Lower leg skin (tissue), 4 donors: ENCODE data around the gene NBR1. TPM values are rescaled to one million over a fixed set of nuclear protein-coding genes. Genes with fewer than 3 reads are reported as not detected.
"Not testable (repeated sequence)": the region's sequence is repeated elsewhere in the genome, so short reads cannot be mapped to it uniquely, and the experiment has no call there.

Experiments used
- DNase-seq, 2 donors: peaks; one replicate each; pipeline ENCODE4 v3.0.0-alpha.2; 2019; ENCODE audit warnings: low spot score in 2 of 2
- H3K4me3 ChIP-seq: fragments of 200-600 bp; sonication (generic); 2 replicates; pipeline ENCODE4 v1.5.1; 2017; ENCODE audit warnings: mild to moderate bottlenecking, low read depth; ENCODE audit not compliant: poor library complexity, severe bottlenecking
- POLR2A ChIP-seq, 2 donors: fragments of 450-650 bp; IDR thresholded peaks; one replicate each; pipeline ENCODE4 v1.6.1; 2016 to 2017; ENCODE audit warnings: antibody characterized with exemption in 2 of 2, mild to moderate bottlenecking in 1 of 2, moderate library complexity in 1 of 2
- WGBS, 2 donors: methylation state at CpG; one replicate each; pipeline ENCODE4 v1.1.5; 2018; 5-methylcytosine and 5-hydroxymethylcytosine counted together
- intact Hi-C: fragments of 100-400 bp; cut with DNase I; formaldehyde crosslinking; loops from one replicate; pipeline ENCODE4 v1.15.0; 2023; ENCODE audit warnings: low total_unique reads
- total RNA-seq, 4 donors: library from RNA; depleted of rRNA; stranded (reverse); fragments of >200 nt; gene quantifications; one replicate each; pipeline ENCODE4 v1.1.0, GENCODE V29; 2016
- TF ChIP-seq, protein P1 (sequence below), 3 donors: fragments of 450-650 bp; IDR thresholded peaks; one replicate each; pipeline ENCODE4 v1.5.1; 2016; ENCODE audit warnings: antibody characterized with exemption in 3 of 3, mild to moderate bottlenecking in 3 of 3, moderate library complexity in 2 of 3

The NBR1 gene
- total RNA-seq, 4 donors from 2014 or later: 84.3 to 101 (median 91.4) TPM

DNA sequence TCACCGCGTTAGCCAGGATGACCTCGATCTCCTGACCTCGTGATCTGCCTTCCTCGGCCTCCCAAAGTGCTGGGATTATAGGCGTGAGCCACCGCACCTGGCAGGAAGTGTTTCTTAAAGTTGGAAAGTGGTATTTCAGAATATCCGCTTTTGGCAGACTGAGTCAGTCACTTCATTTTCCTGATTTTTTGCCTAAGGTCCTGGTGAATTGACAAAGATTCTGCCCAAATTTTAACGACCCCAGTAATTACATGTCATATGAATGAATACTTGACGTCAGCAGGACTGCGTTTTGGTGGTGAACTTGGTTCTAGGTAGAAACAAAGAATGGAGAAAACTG lies 41.4 kb upstream of the NBR1 start:
- H3K4me3 ChIP-seq: no peak overlapping the region
- 37 to 46% methylated on average over 11 of the region's 11 CpGs for WGBS, 2 donors

DNA sequence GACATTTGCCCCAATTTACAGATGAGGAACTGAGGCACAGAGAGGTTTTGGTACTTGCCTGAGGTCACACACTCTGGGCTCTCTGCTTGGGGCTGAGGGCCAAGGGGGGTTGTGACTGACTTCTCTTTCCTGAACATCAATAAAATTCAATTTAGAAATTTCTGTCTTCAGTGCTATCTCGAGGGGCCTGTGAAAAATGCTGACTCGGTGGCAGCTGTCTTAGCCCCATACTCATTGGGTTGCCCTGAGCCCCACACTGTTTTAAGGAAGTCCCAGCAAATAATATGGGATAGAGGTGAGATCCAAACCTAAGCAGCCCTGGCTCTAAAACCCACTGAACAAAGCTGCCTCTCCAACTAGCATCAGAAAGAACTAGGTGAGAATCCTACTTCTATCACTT lies 38.9 kb upstream of the NBR1 start:
- TF ChIP-seq, protein P1, sequence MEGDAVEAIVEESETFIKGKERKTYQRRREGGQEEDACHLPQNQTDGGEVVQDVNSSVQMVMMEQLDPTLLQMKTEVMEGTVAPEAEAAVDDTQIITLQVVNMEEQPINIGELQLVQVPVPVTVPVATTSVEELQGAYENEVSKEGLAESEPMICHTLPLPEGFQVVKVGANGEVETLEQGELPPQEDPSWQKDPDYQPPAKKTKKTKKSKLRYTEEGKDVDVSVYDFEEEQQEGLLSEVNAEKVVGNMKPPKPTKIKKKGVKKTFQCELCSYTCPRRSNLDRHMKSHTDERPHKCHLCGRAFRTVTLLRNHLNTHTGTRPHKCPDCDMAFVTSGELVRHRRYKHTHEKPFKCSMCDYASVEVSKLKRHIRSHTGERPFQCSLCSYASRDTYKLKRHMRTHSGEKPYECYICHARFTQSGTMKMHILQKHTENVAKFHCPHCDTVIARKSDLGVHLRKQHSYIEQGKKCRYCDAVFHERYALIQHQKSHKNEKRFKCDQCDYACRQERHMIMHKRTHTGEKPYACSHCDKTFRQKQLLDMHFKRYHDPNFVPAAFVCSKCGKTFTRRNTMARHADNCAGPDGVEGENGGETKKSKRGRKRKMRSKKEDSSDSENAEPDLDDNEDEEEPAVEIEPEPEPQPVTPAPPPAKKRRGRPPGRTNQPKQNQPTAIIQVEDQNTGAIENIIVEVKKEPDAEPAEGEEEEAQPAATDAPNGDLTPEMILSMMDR (IDR thresholded peaks at IDR 0.05): no peak
- no peak for TF ChIP-seq POLR2A (IDR thresholded peaks at IDR 0.05)
- 83 to 89% methylated on average over 2 of the region's 2 CpGs for WGBS, 2 donors
- DNase-seq: no peak
- H3K4me3 ChIP-seq: no peak overlapping the region
- intact Hi-C loops: no loop called here

More for the DNA sequence above, 41.4 kb upstream of the NBR1 start:
- intact Hi-C loops: no loop called here
- TF ChIP-seq, protein P1 (IDR thresholded peaks at IDR 0.05): no peak
- no peak for TF ChIP-seq POLR2A (IDR thresholded peaks at IDR 0.05)
- no peak for DNase-seq

DNA sequence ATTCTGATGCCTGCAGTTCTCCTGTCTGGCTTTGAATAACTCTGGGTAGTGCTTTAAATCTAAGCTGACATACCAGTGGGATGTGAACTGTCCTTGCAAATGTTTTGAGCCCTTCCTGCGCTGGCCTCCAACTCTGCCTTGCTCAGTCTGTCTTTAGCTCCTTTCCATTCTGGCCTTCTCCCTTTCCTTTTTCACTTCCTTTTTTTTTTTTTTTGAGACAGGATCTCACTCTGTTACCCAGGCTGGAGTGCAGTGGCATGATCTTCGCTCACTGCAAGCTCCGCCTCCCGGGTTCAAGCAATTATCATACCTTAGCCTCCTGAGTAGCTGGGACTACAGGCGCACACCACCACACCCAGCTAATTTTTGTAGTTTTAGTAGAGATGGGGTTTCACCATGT lies 37.6 kb upstream of the NBR1 start:
- 97 to 100% methylated on average over 5 of the region's 5 CpGs for WGBS, 2 donors
- H3K4me3 ChIP-seq, intact Hi-C loops, DNase-seq: not testable (repeated sequence)

DNA sequence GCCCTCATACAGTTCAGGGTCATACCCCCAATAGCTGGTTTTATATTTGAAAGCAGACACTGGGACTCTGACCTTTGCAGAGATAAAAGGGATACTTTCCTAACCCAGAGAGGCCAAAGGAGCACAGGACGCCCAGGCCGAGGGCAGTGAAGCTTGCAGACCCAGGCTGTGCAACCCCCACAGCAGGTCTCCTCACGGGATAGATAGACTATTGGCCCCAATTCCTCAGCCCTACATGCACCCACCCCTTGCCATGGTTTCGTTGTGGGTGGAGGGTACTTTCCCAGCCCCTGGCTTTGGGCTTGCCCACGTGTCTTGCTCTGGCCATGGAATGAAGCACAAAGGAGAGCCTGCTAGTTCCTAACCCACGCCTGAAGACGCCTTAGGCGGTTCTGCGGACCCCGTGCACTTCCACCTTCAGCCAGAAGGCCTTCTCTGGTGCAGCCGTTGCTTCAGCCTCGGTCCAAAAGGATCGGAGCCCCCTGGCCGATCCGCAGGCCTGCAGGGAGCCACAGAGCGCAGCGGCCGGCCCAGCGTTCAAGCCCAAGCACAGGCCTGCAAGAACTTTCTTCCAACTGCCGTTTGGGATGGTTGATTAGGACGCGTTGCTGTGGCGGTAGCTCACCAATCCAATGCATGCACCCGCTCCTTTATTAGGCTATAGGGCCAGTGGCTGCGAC lies 36.1 kb upstream of the NBR1 start:
- no peak overlapping the region for H3K4me3 ChIP-seq
- intact Hi-C loops: no loop called here
- WGBS, 2 donors: 92 to 97% methylated on average over 25 of the region's 25 CpGs
- DNase-seq: no peak
- TF ChIP-seq, protein P1 (IDR thresholded peaks at IDR 0.05): no peak
- TF ChIP-seq POLR2A (IDR thresholded peaks at IDR 0.05): no peak

DNA sequence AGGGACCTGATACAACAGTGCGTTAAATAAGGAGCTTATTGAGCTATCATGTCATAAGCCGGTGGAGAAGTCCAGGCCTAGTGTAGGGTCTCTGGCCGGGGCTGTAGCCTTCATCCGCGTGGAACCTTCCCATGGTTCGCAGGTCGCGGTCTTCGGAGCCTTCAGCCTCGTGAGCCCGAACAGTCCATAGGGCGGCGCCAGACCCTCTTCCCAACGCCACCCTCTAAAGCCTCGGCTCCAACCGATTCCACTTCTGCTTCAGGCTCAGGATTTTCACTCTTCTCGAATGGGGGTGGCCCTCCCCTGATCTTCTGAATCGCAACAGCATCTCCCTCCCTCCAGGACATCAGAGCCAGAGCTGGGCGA lies 35.6 kb upstream of the NBR1 start:
- TF ChIP-seq, protein P1 (IDR thresholded peaks at IDR 0.05): no peak
- TF ChIP-seq POLR2A (IDR thresholded peaks at IDR 0.05): no peak
- no peak overlapping the region for H3K4me3 ChIP-seq
- no peak for DNase-seq
- intact Hi-C loops: no loop called here
- 94 to 95% methylated on average over 19 of the region's 19 CpGs for WGBS, 2 donors

DNA sequence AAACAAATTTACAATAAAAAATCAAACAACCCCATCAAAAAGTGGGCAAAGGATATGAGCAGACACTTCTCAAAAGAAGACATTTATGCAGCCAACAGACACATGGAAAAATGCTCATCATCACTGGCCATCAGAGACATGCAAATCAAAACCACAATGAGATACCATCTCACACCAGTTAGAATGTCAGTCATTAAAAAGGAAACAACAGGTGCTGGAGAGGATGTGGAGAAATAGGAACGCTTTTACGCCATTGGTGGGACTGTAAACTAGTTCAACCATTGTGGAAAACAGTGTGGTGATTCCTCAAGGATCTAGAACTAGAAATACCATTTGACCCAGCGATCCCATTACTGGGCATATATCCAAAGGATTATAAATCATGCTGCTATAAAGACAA lies 34.4 kb upstream of the NBR1 start:
- H3K4me3 ChIP-seq, DNase-seq, intact Hi-C loops: not testable (repeated sequence)
- 72 to 79% methylated on average over 3 of the region's 3 CpGs for WGBS, 2 donors

DNA sequence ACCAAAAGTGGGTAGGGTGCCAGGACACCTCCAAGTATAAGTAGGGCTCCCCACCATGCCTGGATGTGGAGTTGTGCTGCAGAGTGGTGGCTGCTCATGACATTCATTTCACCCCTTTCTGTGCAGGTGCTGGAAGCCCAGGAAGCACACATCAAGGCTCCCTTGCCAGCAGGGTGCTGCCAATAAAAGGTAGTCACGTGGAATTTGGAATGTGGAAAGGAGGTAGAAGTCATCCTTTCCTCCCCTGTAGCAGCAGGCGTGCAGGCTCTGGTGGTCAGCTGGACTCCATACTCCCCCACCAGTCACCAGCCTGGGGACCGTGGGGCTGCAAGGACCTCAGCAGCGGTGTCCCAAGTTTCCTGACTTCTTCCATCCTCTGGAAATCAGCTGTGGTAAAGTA lies 32.5 kb upstream of the NBR1 start:
- intact Hi-C loops, H3K4me3 ChIP-seq, DNase-seq: not testable (repeated sequence)
- WGBS, 2 donors: 77 to 79% methylated on average over 4 of the region's 4 CpGs
